NCI-H2196 treated with DMSO at 0.1 percent for 48 hours (cell line): ENCODE measurements around the gene DNAJC24.
"Not testable (repeated sequence)": the region's sequence is repeated elsewhere in the genome, so short reads cannot be mapped to it uniquely, and the experiment has no call there.

Experiments used
- DNase-seq: peaks from one replicate; lab custom pipeline; 2025; ENCODE audit not compliant: unreplicated experiment; lab: John Stamatoyannopoulos, UW

The DNAJC24 gene, protein sequence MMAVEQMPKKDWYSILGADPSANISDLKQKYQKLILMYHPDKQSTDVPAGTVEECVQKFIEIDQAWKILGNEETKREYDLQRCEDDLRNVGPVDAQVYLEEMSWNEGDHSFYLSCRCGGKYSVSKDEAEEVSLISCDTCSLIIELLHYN

DNA sequence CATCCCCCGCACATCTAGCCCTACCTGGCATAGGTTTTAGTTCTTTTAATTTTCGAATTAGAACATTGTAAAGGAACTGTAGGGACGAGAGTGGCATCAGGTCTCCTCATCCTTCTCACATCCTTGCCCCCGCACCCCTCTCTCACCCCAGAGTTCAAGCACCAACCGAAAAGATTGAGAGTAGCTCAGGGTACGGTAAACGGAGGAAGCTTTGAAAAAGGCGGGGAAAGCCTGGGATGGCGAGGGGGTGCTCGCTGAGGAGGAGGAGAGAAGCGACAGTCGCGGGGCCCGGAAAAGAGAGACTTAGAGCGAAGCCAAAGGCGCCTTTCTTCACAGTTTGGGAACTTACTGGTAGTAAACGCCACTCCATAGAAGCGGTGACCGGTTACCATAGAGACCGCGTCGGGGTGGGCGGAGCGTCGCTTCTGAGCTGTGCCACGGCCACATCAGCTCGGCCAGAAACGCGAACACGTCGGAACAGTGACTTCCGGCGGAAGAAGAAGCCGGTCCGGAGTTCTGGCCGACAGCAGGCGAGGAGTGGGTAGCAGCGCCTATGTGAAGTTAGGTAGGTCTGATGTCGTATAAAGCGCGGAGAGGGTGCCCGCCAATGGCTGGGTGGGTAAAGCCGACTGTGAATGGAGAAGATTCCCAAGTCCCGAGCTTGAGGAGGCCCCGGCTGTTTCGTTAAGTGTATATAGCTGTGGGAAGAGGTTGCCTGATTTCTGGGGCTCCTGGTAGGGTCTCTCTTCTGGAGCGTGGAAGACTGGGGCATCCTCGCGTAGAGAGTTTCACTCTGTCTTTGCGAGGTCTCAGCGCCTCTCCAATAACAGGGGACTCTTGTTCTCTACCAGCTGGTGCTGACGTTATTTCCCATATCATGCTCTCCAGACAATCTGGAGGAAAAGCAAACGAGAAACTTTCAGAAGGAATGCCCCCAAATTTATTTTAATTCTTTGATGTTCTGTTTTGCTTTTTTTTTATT lies at the start of gene DNAJC24, which contains the start of gene DCDC1:
Gene DNAJC24 (plus strand): TSS at position 513 of the 982 bp plus-strand sequence. CDS start 889 bp downstream, outside the sequence.
Gene DCDC1 (minus strand): TSS at position 392 of the 982 bp plus-strand sequence. CDS start 41,459 bp downstream, outside the sequence.
- peak; percentile 81 for DNase-seq

DNA sequence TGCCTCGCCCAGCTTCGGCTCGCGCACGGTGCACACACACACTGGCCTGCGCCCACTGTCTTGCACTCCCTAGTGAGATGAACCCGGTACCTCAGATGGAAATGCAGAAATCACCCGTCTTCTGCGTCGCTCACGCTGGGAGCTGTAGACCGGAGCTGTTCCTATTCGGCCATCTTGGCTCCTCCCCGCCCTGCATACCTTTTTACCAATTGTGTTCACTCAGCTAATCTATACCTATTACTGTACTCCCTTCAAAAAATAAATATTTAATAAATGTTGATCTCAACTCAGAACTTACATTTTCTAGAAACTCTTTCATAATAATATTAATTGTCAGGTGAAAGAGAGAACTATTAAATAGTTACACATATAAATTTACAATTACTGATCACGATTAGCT lies 48.2 kb upstream of the DNAJC24 start:
- not testable (repeated sequence) for DNase-seq

DNA sequence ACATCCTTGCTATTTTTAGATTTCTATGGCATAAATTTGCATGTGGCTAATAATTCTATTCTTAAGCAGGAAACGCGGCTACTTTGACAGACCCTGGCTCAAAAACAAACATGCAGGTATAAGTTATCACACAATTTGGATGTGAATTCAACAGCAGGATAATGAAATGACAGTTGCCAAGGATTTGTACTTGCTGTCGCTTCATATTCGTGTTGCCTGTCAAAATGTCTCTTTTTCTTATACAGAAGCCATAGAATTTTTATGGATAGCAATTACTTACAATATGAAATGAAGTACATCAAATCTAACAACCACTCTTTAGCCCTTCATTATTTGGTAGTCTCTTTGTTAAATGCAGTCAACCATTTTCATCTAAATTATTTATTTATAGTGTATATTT lies 46.5 kb upstream of the DNAJC24 start:
- no peak for DNase-seq

DNA sequence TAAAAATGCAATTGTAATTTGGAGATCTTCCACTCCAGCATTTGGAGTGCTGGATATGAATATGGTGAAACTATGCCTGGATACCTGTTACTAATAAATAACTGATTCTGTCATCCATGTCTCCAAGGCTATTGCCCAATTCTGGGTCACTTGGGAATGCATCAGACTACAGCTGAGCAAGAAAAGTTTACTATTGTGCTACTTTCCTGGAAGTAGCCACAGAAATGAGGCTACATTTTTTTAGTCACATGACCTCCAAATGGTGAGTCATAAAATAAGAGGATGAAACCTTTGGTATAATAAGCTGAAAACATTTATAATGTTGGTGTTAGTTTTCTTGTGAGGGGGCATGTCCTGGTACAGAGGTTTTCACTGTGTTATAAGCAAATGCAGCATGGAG lies 44.5 kb upstream of the DNAJC24 start:
- DNase-seq = no peak

DNA sequence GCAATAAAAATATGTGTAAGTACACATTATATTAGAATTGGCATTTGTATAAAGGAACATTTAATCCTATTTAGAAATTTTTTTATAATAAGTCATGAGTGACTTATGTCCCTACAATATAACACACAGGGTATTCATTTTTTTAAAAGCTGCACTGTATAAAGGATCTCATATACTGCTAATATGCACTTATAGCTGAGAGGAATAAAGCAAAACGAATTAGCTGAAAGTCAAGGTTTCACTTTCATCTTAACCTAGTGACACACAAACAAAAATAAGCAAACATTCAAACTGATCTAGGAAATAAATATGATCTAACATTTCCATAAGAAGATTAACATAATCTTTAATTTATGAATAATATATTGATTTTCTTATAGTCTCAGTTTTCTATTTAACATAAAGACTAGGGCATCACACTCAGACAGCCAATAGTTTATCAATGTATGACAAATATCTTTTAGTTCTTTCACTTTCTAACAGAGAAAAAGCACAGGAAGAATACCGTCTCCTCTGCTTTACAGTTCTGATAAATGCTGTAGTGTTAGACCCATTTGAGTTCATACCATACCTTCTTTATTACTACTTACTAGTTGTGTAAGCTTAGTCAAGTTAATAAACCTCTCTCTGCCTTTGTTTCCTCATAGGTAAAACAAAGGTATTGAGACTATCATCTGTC lies 43.1 kb upstream of the DNAJC24 start:
- no peak for DNase-seq

DNA sequence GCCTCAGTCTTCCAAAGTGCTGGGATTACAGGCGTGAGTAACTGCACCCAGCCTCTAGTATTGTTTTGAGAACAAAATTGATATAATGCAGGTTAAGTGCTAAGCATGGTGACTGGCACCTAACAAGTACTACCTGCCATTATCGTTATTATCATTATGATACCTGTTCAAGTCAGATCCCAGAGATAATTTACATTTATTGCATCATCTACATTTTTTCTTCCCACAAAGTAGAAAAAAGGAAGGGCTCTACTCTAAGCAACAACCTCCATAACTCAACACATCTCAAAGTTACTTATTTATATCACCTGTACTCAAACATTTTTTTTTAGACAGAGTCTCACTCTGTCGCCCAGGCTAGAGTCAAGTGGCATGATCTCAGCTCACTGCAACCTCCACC lies 42.2 kb upstream of the DNAJC24 start:
- DNase-seq = no peak

DNA sequence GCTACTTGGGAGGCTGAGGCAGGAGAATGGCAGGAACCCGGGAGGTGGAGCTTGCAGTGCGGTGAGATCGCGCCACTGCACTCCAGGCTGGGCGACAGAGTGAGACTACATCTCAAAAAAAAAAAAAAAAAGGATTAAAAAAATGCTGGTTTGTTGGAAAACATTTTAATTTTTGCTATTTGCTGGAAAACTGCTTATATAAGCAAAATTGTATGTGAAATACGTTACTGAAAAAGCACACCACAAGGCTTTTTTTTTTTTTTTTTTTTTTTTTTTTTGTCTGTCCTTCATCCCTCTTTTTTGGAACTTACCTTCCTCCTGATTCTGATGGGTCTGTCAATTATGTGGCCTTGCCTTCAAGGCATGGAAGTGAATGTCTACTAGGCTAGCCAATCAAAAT lies 41.0 kb upstream of the DNAJC24 start:
- DNase-seq = no peak

DNA sequence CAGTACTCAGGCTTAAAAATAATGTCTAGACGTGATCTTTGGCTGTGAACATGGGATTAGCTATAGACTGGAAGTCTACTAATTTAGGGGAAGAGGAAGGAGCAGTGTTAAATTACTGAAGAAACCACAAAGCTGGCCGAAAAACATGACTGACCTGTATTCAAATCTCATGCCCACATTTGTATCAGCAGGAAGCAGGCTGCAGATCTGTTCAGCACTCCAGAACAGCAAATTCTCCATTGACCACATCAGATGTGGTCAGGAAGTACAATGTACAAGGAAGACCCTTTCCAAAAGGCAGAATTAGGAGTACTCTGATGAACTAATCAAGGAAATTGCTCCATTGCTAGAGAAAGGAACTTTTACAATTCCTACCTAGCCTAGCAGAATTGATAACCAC lies 31.9 kb upstream of the DNAJC24 start:
- no peak for DNase-seq

DNA sequence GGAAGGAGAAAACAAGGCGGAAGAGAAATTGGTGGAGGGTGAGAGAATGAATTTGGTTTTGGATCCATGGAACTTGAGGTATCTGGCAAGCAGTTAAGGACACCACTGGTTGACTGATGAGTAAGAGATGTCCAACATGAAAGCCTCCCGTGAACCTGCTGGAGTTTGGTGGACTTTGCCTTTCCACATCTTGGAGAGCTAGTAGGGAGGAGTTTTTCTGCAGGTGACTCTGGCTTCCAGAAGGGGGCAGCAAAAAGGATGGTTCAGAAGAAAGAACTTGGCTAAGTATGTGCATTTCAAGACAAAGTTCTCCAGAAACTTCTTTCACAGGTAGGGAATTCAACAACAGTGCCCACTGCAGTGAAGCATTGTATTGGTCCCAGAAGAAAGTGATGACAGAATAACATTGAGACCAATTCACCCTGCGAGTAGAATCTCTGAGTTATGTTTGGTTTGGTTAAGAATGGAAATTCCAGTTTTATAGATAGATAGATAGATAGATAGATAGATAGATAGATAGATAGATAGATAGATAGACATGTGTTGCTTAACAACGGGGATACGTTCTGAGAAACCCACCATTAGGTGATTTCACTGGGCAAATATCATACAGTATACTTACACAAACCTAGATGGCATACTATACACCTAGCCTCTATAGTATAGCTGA lies 28.6 kb upstream of the DNAJC24 start:
- DNase-seq = no peak

DNA sequence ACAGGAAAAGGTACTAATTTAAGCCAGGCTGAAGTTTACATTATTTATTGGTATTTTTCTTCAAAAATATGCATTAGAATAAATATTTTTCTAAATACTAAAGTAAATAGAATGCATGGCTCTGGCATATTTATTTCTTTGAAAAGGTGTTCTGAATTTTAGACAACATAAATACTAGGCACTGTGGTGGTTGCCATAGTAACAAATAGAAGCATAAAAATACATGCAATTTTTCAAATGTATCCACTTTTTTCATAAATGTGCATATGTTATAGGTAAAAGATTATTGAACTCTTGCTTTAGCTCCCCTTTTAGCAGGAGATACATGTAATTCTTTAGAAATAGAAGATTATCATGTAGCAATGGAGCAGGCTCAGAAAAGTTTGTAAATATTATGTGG lies 18.5 kb upstream of the DNAJC24 start:
- DNase-seq = no peak

DNA sequence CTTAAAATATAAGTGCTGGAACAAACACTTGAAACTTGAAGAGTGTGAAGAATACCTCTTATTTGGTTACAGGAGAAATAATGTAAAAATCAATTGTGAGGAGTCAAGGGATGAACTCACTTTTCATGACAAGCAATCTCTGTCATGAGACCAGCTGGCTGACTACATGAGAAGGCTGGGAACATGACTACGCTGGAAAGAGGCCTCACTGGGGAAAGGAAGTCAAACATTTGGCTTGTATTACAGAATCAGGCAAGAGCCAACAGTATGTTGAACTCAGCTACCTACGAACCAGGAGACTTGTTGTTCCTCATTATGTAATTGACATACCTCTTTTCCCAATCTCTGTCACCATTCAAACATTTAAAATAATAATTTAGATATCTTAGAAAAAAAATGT lies 14.5 kb upstream of the DNAJC24 start:
- no peak for DNase-seq

DNA sequence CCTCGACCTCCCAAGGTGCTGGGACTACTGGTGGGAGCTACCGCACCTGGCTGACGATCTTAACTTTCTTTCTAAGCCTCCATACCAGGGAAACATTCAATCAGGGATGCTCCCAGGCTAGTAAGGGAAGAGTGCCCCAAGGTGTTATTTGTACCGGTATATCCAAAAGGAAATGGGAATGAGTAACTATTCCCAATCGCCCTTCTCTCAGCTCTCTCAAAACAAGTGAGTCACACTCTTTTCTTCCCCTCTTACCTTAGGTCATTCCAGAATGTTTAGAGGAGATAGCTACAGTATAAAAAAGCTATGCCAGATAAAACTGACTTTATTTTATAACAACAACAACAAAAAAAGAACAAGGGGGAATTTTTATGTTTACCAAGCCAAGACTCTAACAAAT lies 13.8 kb upstream of the DNAJC24 start:
- no peak for DNase-seq

DNA sequence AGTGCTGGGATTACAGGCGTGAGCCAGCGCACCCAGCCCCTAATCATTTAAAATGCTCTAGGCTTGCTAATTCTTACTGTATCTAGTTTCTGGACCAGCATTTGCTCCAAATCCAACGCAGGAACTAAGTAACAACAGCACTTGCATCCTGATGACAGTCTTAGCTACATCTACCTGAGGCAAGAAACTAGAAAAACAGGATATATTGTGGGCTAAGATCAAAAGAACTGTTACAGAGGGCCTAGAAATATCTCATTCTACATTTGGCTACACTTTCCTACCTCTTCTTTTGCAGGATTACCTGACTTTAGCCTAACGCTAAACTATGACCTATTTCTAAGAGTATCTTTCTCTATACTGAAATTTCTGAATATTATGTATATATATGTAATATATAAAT lies 7.9 kb upstream of the DNAJC24 start:
- DNase-seq = no peak

DNA sequence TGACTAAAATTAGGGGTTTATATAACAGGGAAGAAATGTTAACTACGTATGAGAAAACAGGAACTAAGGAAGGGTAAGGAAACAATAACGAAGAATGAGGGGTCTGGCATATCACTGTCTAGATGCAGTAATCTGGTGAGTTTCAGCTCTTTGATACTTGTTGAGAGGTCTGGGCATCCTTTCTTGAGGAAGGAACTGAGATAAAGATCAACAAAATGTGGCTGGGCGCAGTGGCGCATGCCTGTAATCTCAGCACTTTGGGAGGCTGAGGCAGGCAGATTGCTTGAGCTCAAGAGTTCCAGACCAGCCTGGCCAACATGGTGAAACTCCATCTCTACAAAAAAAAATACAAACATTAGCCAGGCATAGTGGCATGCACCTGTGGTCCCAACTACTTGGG lies 2.9 kb upstream of the DNAJC24 start:
- no peak for DNase-seq

DNA sequence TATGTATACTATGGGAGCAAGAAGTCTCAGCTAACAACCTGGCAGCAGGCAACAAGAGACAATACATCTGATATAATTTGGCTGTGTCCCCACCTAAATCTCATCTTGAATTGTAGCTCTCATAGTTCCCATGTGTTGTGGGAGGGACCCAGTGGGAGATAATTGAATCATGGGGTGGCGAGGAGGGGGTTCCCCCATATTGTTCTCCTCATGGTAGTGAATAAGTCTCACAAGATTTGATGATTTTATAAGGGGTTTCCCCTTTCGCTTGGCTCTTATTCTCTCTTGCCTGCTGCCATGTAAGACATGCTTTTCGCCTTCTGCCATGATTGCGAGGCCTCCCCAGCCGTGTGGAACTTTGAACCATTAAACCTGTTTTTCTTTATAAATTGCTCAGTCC lies 6.2 kb downstream of the DNAJC24 start:
- DNase-seq = no peak

DNA sequence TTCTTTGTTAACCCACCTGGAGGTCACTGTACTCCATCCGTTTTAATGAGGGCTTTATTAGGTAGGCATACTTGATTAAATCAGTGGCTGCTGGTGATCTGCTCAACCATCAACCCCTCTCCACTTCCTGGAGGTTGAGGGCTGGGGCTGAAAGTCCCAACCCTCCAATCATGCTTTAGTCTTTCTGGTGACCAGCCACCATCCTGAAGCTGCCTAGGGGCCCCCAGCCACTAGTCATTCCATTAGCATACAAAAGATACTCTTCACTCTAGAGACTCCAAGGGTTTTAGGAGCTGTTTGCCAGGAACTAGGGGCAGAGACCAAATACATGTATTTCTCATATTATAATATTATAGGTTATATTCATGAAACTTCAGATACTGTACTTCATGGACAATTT lies 13.5 kb downstream of the DNAJC24 start:
- DNase-seq = no peak

DNA sequence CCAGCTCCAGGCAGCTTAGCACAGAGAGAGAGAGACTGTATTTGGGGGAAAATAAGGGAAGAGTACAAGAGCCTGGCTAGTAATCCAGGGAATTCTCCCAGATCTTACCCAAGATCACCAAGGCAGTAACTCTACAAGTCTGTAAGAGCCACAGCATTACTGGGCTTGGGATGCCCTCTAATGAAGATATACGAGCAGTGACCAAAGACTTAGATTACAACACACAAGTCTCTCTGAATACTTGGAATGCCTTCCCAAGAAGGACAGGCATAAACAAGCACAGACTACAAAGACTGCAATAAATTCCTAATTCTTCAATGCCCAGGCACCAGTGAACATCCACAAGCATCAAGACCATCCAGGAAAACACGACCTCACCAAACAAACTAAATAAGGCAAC lies 17.7 kb downstream of the DNAJC24 start:
- DNase-seq = no peak

DNA sequence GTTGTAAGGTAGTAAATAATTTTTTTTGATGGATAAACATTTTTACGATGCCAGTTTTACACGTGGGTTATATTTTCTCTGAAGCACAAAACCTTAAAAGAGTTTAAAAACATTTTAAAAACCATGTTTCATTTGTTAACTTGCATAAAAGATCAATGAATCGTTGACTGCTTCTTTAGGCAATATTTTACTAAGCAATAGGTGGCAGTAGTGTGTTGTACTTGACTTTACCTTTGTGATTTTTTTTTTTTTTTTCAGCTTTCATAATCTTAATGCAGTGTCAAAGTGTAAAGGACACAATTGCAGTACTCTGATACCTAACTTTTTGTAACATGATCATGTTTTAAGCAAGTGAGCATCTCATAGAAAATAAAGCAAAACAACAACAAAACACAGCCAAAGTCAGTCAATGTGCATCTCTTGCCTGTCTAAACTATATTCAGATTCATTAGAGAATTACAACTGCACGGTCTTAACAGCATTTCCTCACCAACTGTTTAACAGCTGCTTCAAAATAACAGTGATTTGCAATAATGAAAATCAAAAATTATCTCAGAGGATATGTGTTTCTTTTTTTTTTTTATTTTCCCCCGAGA lies 27.7 kb downstream of the DNAJC24 start:
- DNase-seq = peak; percentile 5

DNA sequence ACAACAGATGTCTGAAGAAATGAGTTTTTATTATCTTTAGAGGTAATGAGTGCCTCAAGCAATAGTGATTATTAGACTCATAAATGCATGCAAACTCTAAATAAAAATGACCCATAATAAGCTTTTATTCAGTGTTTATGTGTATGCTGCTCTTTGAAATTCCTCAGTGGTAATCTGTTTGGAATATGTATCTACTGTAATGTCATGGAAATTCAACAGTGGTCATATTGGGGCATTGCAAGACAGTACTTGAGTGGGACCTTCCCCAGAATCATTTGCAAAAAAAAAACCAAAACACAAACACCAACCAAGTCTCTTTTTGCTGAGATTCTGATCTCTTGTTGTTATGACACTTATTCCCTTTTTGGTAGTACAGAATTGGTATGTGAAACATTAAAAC lies 35.0 kb downstream of the DNAJC24 start:
- DNase-seq = no peak

DNA sequence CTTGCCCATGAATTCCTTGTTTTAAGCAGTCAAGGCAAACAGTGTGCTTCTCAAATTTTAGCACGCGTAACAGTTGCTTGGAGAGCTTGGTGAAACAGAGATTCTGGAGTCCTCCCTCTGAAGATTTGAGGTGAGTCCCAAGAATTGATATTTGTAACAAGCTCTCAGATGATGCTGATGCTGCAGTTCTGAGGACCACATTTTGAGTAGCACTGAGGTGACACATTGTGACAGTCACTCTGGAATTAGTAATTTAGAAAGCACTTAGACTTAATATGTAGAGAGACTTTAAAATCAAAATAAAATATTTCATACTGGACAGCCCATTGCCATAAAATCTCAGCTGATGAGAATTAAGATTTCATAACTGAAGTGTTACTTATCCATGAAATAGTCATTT lies 38.5 kb downstream of the DNAJC24 start:
- no peak for DNase-seq

DNA sequence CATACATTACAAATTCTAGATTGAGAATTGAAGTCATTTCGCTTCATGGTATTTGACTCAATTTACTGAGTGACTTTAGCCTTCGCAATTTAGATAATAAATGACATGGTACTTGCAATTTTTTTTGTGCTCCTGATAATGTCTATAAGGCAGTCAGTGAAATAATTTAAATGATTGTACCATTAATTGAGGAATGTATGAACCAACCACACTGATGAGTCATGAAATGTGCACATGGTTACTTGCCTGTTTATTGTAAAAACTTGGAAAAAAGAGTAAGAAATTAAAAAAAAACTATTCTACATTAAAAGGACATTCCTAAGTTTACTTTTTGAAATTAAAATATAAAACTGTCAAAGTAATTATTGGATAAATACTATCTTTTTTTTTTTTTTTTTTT lies 43.3 kb downstream of the DNAJC24 start:
- DNase-seq = no peak
